ENCODE data around the gene EPM2AIP1. TPM values are rescaled to one million over a fixed set of nuclear protein-coding genes. Genes with fewer than 3 reads are reported as not detected.

The EPM2AIP1 gene
- total RNA-seq, 1 experiment from 2014 or later, result 12.2 TPM

DNA sequence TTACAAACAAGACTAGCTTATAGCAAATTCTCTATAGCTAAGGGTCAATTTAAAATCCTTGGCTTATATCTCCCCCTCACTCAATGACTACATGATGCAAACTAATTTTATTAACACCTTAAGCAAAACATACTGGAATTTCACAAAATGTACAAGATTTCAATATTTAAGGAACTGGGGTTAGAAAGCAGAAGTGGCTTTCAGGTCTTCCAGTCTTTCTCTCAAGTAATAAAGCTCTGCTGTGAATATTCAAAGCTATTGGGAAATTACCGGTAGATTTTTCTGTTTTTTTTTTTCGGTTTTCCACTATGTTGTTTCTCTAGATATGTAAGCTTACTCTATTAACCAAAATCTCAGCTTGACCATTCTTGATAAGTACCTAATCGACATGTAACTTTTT, 3.9 kb downstream of the EPM2AIP1 start:
- no peak overlapping the region for H3K4me3 ChIP-seq (ENCODE audit: low read depth, low read length)
- BruUV-seq (replicated peaks), result no TSS peak
- intact Hi-C loops (cut with micrococcal nuclease; ENCODE audit: unreplicated experiment), result no loop called here
- H3K4me1 Mint-ChIP-seq (ENCODE audit: low read depth, unreplicated experiment), result peaks cover 8% of the 10 kb centered on the region
- H3K36me3 ChIP-seq (ENCODE audit: control insufficient read depth, insufficient read depth, low read length), result no peaks in the 10 kb centered on the region
- TF ChIP-seq, protein P1, sequence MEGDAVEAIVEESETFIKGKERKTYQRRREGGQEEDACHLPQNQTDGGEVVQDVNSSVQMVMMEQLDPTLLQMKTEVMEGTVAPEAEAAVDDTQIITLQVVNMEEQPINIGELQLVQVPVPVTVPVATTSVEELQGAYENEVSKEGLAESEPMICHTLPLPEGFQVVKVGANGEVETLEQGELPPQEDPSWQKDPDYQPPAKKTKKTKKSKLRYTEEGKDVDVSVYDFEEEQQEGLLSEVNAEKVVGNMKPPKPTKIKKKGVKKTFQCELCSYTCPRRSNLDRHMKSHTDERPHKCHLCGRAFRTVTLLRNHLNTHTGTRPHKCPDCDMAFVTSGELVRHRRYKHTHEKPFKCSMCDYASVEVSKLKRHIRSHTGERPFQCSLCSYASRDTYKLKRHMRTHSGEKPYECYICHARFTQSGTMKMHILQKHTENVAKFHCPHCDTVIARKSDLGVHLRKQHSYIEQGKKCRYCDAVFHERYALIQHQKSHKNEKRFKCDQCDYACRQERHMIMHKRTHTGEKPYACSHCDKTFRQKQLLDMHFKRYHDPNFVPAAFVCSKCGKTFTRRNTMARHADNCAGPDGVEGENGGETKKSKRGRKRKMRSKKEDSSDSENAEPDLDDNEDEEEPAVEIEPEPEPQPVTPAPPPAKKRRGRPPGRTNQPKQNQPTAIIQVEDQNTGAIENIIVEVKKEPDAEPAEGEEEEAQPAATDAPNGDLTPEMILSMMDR (IDR thresholded peaks at IDR 0.05; ENCODE audit: insufficient read depth in 1 of 2, low read depth in 1 of 2, low read length in 1 of 2, severe bottlenecking in 1 of 2, unreplicated experiment in 1 of 2), result no peak
- no peaks in the 10 kb centered on the region for H3K4me1 ChIP-seq
- no peak for DNase-seq
- H3K9me3 Mint-ChIP-seq (ENCODE audit: unreplicated experiment), result no peaks in the 10 kb centered on the region
- H3K27me3 ChIP-seq (replicated peaks; ENCODE audit: control insufficient read depth, insufficient read depth, low read length), result no peaks in the 10 kb centered on the region
- POLR2A ChIA-PET, result interaction anchor here (0.6 kb wide), 1 partner anchor 131 kb away, joined by 3 read pairs; no protein-coding TSS in a partner anchor
- CTCF ChIA-PET, result no interaction called here
- H3K4me3 Mint-ChIP-seq (ENCODE audit: unreplicated experiment), result no peak overlapping the region
- no peaks in the 10 kb centered on the region for H3K27me3 Mint-ChIP-seq (ENCODE audit: insufficient read depth, unreplicated experiment)
- no peaks in the 10 kb centered on the region for H3K9me3 ChIP-seq
- no peak overlapping the region for H3K27ac Mint-ChIP-seq (ENCODE audit: unreplicated experiment)
- H3K36me3 Mint-ChIP-seq (ENCODE audit: insufficient read depth, unreplicated experiment), result peaks cover 44% of the 10 kb centered on the region

DNA sequence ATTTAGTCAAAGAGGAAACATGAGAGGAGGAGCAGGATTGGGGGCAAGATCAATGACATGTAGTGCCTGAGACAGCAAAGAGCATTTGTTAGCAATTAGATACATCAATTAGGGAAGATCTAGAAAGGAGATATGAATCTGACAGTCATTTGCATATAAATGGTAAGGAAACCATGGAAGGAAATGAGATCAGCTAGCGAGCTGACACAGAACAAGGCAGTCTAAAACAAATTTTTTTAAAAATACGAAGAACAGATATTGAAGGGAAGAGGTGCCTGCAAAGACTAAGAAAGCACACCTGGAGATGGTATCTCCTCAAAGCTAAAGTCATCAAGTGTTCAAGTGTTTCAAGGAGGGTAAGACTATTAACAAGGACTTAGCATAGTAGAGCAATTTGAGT, 4.6 kb downstream of the EPM2AIP1 start:
- intact Hi-C loops (cut with micrococcal nuclease; ENCODE audit: unreplicated experiment), result no loop called here
- CTCF ChIA-PET, result no interaction called here
- DNase-seq, result no peak
- Mint-ChIP-seq H3K27me3 (ENCODE audit: insufficient read depth, unreplicated experiment) (no peaks in the 10 kb centered on the region), H3K4me1 (ENCODE audit: low read depth, unreplicated experiment) (peaks cover 8% of the 10 kb centered on the region), H3K36me3 (ENCODE audit: insufficient read depth, unreplicated experiment) (peaks cover 49% of the 10 kb centered on the region), H3K27ac (ENCODE audit: unreplicated experiment) (no peak overlapping the region), H3K4me3 (ENCODE audit: unreplicated experiment) (no peak overlapping the region), H3K9me3 (ENCODE audit: unreplicated experiment) (no peaks in the 10 kb centered on the region)
- no peaks in the 10 kb centered on the region for H3K9me3 ChIP-seq
- POLR2A ChIA-PET, result no interaction called here
- H3K4me3 ChIP-seq (ENCODE audit: low read depth, low read length), result no peak overlapping the region
- TF ChIP-seq, protein P1 (IDR thresholded peaks at IDR 0.05; ENCODE audit: insufficient read depth in 1 of 2, low read depth in 1 of 2, low read length in 1 of 2, severe bottlenecking in 1 of 2, unreplicated experiment in 1 of 2), result no peak
- no peaks in the 10 kb centered on the region for H3K4me1 ChIP-seq
- no peaks in the 10 kb centered on the region for H3K36me3 ChIP-seq (ENCODE audit: control insufficient read depth, insufficient read depth, low read length)
- no TSS peak for BruUV-seq (replicated peaks)
- no peaks in the 10 kb centered on the region for H3K27me3 ChIP-seq (replicated peaks; ENCODE audit: control insufficient read depth, insufficient read depth, low read length)

DNA sequence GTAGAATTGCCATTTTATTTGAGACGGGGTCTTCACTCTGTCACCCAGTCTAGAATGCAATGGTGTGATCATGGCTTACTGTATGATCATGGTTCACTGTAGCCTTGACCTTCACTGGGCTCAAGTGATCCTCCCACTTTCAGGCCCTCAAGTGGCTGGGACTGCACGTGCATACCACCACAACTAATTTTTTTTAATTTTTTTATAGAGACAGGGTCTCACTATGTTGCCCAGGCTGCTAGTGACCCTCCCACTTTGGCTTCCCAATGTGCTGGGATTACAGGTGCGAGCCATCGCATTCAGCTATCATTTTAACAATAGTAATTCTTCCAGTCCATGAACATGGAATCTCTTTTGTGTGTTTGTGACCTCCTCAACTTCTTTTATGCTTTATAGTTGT, 11.9 kb downstream of the EPM2AIP1 start:
- Histone ChIP-seq H3K9me3 (no peaks in the 10 kb centered on the region), H3K4me3 (ENCODE audit: low read depth, low read length) (no peak overlapping the region), H3K27me3 (replicated peaks; ENCODE audit: control insufficient read depth, insufficient read depth, low read length) (no peaks in the 10 kb centered on the region), H3K4me1 (no peaks in the 10 kb centered on the region), H3K36me3 (ENCODE audit: control insufficient read depth, insufficient read depth, low read length) (no peaks in the 10 kb centered on the region; the same call in 1 of the 2 replicates)
- no peak overlapping the region for H3K4me3 Mint-ChIP-seq (ENCODE audit: unreplicated experiment)
- no peaks in the 10 kb centered on the region for H3K27me3 Mint-ChIP-seq (ENCODE audit: insufficient read depth, unreplicated experiment)
- ChIA-PET CTCF (no interaction called here), POLR2A (no interaction called here)
- peaks cover 9% of the 10 kb centered on the region for H3K9me3 Mint-ChIP-seq (ENCODE audit: unreplicated experiment)
- intact Hi-C loops (cut with micrococcal nuclease; ENCODE audit: unreplicated experiment), result no loop called here
- no peaks in the 10 kb centered on the region for H3K4me1 Mint-ChIP-seq (ENCODE audit: low read depth, unreplicated experiment)
- no peak for DNase-seq
- BruUV-seq (replicated peaks), result no TSS peak
- TF ChIP-seq, protein P1 (IDR thresholded peaks at IDR 0.05; ENCODE audit: insufficient read depth in 1 of 2, low read depth in 1 of 2, low read length in 1 of 2, severe bottlenecking in 1 of 2, unreplicated experiment in 1 of 2), result no peak
- no peak overlapping the region for H3K27ac Mint-ChIP-seq (ENCODE audit: unreplicated experiment)
- peaks cover 17% of the 10 kb centered on the region for H3K36me3 Mint-ChIP-seq (ENCODE audit: insufficient read depth, unreplicated experiment)
